Bronchus fibroblast of lung (primary cell): Measurements from ENCODE around the gene ZNF239. TPM values are rescaled to one million over a fixed set of nuclear protein-coding genes. Genes with fewer than 3 reads are reported as not detected.

Source experiments
- total RNA-seq: library from RNA; depleted of rRNA; stranded (reverse); fragments of >200 nt; gene quantifications from 2 replicates; pipeline ENCODE4 v1.2.3, GENCODE V29; 2015

The ZNF239 gene
- total RNA-seq: 4.9 and 6.5 TPM in 2 replicates

DNA sequence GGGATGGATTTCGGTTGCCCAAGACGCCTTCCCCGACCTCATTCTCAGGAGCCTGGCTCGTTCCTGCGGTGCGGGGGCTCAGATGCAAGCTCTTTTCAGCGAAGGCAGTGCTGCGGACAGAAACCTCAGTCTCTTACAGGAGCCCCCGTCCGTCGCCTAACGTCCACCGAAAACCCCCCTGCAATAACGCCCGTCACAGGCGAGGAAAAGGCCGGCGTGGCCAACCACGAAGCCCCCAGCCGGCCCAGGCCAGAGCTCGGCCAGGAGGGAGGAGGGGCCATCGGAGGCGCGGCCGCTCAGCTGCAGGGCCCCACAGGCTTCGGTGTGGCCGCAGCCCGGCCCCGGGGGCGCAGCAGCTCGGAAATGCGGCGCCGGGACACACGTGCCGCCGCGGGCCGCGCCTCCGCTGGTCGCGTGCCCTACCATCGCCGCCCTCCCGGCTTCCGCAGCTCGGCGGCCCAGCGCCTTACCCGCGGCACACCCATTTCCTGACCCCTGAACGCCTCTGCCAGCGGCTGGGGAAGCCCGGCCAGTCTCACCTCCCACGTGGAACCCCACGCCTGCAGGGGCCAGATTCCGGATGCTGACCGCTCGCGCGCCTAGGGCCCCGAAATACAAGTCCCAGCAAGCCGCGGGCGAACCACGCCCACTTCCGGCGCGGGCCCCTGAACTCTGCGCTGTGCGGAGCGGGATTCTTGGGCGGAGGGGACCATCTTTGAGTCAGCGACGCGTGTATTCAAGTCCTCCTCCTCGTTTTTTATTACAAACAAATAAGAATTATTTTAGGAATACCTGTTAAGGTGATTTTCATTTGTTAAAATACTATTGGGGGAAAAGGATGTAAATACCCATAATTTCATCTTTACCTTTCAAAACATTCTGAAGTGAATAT is at the start of gene ZNF239:
TSS of gene ZNF239 (minus strand) at position 616 of the 892 bp plus-strand sequence. CDS start 16,537 bp downstream, outside the sequence.

GRCh38 chr10:43606323-43607198 is 32.1 kb upstream of the ZNF239 start, which contains the start of gene ZNF485:
ZNF485 (plus strand) TSS chr10:43606438; CDS start chr10:43607051, 613 bp downstream.

Other genes starting within 250 kb of the ZNF239 start
- gene FXYD4, start 203.0 kb downstream of the ZNF239 start, total RNA-seq: not detected in 2 replicates
- gene HNRNPF, start 165.4 kb downstream of the ZNF239 start, total RNA-seq: 245 and 266 TPM in 2 replicates
- gene ZNF487, start 137.5 kb downstream of the ZNF239 start, total RNA-seq: 1.9 and 4.2 TPM in 2 replicates
- 2.7 and 3.7 TPM in 2 replicates for gene ZNF485, start 31.8 kb upstream of the ZNF239 start, total RNA-seq
- gene ZNF32, start 74.3 kb upstream of the ZNF239 start, total RNA-seq: 30.2 and 33.5 TPM in 2 replicates